Skeletal muscle tissue (tissue), 4 donors: ENCODE results near the gene ADIPOR2. TPM values are rescaled to one million over a fixed set of nuclear protein-coding genes. Genes with fewer than 3 reads are reported as not detected.
"Not testable (repeated sequence)": the region's sequence is repeated elsewhere in the genome, so short reads cannot be mapped to it uniquely, and the experiment has no call there.

ENCODE experiments used
- H3K27ac ChIP-seq: one replicate; pipeline ENCODE4 v1.7.0; 2013; ENCODE audit warnings: mild to moderate bottlenecking, low read depth, low read length, inconsistent platforms
- H3K27me3 ChIP-seq, 3 donors: one replicate each; pipeline ENCODE4 v1.7.0; 2013; ENCODE audit warnings: low read length in 3 of 3; ENCODE audit not compliant: control insufficient read depth in 3 of 3, insufficient read depth in 3 of 3
- H3K36me3 ChIP-seq, 3 donors: one replicate each; pipeline ENCODE4 v1.7.0; 2013; ENCODE audit warnings: low read length in 3 of 3; ENCODE audit not compliant: control insufficient read depth in 3 of 3, insufficient read depth in 3 of 3
- H3K4me1 ChIP-seq, 3 donors: one replicate each; pipeline ENCODE4 v1.7.0; 2013; ENCODE audit warnings: low read length in 3 of 3, mild to moderate bottlenecking in 3 of 3; ENCODE audit not compliant: control insufficient read depth in 3 of 3, insufficient read depth in 3 of 3
- H3K4me3 ChIP-seq, 3 donors: one replicate each; pipeline ENCODE4 v1.7.0; 2013; ENCODE audit warnings: low read length in 3 of 3
- H3K9ac ChIP-seq, 3 donors: one replicate each; pipeline ENCODE4 v1.7.0; 2013; ENCODE audit warnings: low read length in 3 of 3, mild to moderate bottlenecking in 3 of 3, moderate library complexity in 2 of 3, low read depth in 1 of 3
- H3K9me3 ChIP-seq, 3 donors: one replicate each; pipeline ENCODE4 v1.7.0; 2013; ENCODE audit warnings: low read length in 3 of 3; ENCODE audit not compliant: control insufficient read depth in 3 of 3
- total RNA-seq: library from RNA; depleted of rRNA; stranded (reverse); fragments of >200 nt; gene quantifications from one replicate; pipeline ENCODE4 v1.2.3, GENCODE V29; 2014
- donor health status: Osteomylitis.

ADIPOR2 gene
- total RNA-seq, 1 donor from 2014 or later, result 35.5 TPM

DNA sequence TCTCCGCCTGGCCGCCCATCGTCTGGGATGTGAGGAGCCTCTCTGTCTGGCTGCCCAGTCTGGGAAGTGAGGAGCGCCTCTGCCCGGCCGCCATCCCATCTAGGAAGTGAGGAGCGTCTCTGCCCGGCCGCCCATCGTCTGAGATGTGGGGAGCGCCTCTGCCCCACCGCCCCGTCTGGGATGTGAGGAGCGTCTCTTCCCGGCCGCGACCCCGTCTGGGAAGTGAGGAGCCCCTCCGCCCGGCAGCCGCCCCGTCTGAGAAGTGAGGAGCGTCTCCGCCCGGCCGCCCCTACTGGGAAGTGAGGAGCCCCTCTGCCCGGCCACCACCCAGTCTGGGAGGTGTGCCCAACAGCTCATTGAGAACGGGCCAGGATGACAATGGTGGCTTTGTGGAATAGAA, 127.1 kb downstream of the ADIPOR2 start:
- H3K9ac ChIP-seq, H3K27ac ChIP-seq, H3K4me3 ChIP-seq, H3K9me3 ChIP-seq, H3K36me3 ChIP-seq: not testable (repeated sequence)
- peaks cover 0 to 22% (median 0%) of the 10 kb centered on the region in 3 donors for H3K4me1 ChIP-seq
- peaks cover 44 to 69% (median 52%) of the 10 kb centered on the region in 3 donors for H3K27me3 ChIP-seq

DNA sequence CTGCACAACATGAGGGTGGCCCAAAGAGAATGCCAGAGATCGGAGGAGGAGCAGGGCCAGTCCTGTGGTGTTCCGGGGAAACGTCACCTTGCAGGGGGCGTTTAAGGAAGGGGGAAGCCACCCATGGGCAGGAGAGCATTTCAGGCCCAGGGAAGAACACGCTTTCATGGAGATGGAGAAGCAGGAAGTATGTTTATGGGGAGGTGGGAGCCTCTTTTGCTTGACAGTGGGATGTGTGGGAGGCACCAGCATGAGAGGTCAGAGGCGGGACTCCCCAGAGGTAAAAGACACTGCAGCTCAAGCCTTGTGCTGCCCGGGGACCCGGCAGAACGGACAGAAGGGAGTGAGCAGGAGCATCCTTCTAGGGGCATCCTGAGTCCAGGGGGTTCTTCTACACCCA, 128.2 kb downstream of the ADIPOR2 start:
- Histone ChIP-seq H3K27me3 (peaks cover 52 to 72% (median 63%) of the 10 kb centered on the region in 3 donors), H3K36me3 (no peaks in the 10 kb centered on the region), H3K4me3 (no peak overlapping the region), H3K4me1 (peaks cover 0 to 16% (median 0%) of the 10 kb centered on the region in 3 donors), H3K27ac (no peak overlapping the region), H3K9ac (no peak overlapping the region), H3K9me3 (no peaks in the 10 kb centered on the region)

DNA sequence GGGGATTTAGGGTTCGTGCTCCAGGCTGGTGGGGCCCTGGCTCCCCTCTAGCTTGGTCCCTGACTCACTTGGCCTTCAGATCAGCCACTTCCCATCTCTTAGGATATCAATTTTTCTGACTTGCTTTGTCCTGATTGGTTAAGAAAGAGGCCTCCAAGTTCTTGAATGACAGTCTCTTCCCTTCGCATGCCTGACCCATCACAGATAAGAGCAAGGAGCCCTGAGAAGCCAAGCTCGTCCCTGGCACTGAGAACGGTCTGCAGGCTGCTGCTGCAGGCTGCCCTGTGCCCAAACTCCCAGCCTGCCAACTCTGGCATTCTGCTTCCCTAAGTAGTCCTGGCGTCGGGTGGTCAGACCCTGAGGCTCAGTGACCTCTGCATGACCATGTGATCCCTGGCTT, 128.7 kb downstream of the ADIPOR2 start:
- no peak overlapping the region for H3K9ac ChIP-seq

GRCh38 chr12:1820191-1820895, 129.5 kb downstream of the ADIPOR2 start, which contains the start of gene LRTM2:
TSS of gene LRTM2 (plus strand) at chr12:1820565. CDS start at chr12:1828149, 7,584 bp downstream.
- no peak within 1 kb of the TSS for H3K9ac ChIP-seq
- no peaks in the 10 kb centered on the region for H3K9me3 ChIP-seq
- H3K27ac ChIP-seq, result no peak within 1 kb of the TSS
- H3K27me3 ChIP-seq, result peaks cover 60 to 75% (median 63%) of the 10 kb centered on the region in 3 donors
- peaks cover 0 to 16% (median 0%) of the 10 kb centered on the region in 3 donors for H3K4me1 ChIP-seq
- no peaks in the 10 kb centered on the region for H3K36me3 ChIP-seq
- no peak within 1 kb of the TSS for H3K4me3 ChIP-seq

More for the DNA sequence above, 128.7 kb downstream of the ADIPOR2 start:
- Histone ChIP-seq H3K4me1 (peaks cover 0 to 16% (median 0%) of the 10 kb centered on the region in 3 donors), H3K27me3 (peaks cover 54 to 68% (median 68%) of the 10 kb centered on the region in 3 donors), H3K36me3 (no peaks in the 10 kb centered on the region), H3K4me3 (no peak overlapping the region), H3K9me3 (no peaks in the 10 kb centered on the region), H3K27ac (no peak overlapping the region)

- peaks cover 63 to 78% (median 65%) of the 10 kb centered on the region in 3 donors for H3K27me3 ChIP-seq
Observed at GRCh38 chr12:1820896-1821291, 130.0 kb downstream of the ADIPOR2 start.

DNA sequence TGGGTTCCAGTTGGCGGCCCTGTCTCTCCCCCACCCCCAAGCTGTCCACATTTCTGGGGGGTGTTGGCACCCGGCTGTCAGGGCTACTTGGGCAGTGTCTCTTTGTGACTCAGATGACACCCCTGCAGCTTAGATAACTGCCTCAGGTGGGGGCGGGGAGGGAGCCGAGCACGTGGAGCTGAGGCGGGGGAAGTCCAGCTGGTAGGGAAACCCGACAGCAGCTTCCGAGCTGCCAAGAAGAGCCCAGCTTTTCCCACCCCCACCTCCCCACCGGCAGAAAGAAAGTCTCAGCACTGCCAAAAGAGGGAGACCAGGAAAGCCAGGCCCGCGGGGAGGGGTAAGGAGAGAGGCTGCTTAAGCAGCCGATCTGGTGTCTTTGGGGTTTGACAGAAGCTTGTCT, 130.9 kb downstream of the ADIPOR2 start:
- no peaks in the 10 kb centered on the region for H3K9me3 ChIP-seq
- H3K9ac ChIP-seq, result no peak overlapping the region
- peaks cover 62 to 73% (median 64%) of the 10 kb centered on the region in 3 donors for H3K27me3 ChIP-seq
- H3K4me1 ChIP-seq, result peaks cover 0 to 10% (median 0%) of the 10 kb centered on the region in 3 donors
- H3K4me3 ChIP-seq, result no peak overlapping the region
- H3K27ac ChIP-seq, result no peak overlapping the region
- no peaks in the 10 kb centered on the region for H3K36me3 ChIP-seq

More at GRCh38 chr12:1820896-1821291, 130.0 kb downstream of the ADIPOR2 start:
- no peaks in the 10 kb centered on the region for H3K36me3 ChIP-seq
- H3K4me1 ChIP-seq, result peaks cover 0 to 16% (median 0%) of the 10 kb centered on the region in 3 donors
- no peak overlapping the region for H3K27ac ChIP-seq
- H3K9ac ChIP-seq, result no peak overlapping the region
- no peaks in the 10 kb centered on the region for H3K9me3 ChIP-seq
- no peak overlapping the region for H3K4me3 ChIP-seq

DNA sequence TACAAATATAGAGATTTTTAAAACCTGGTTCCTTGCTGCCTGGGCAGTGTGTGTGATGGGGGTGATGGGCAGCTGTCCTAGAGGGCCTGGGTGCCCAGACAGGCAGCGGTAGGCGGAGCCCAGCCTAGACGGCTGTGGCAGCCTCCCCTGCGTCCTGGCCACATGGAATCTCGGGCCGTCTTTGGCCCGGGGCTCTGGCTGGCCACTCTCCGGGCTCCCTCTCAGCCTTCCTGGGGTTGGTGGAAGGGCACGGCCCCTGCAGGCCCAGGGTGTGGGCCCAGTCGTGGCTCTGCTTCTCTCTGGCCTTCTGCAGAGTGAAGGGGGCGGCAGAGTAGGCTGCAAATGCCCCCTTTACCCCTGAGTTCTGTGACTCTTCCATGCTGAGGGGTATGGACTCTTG, 131.8 kb downstream of the ADIPOR2 start:
- Histone ChIP-seq H3K36me3 (no peaks in the 10 kb centered on the region), H3K27ac (no peak overlapping the region), H3K4me1 (peaks cover 0 to 9% (median 0%) of the 10 kb centered on the region in 3 donors), H3K9me3 (no peaks in the 10 kb centered on the region), H3K4me3 (no peak overlapping the region), H3K27me3 (peaks cover 58 to 81% (median 68%) of the 10 kb centered on the region in 3 donors), H3K9ac (no peak overlapping the region)

- Histone ChIP-seq H3K9ac (no peak overlapping the region), H3K27ac (no peak overlapping the region), H3K9me3 (no peaks in the 10 kb centered on the region), H3K4me1 (peaks cover 0 to 9% (median 0%) of the 10 kb centered on the region in 3 donors), H3K36me3 (no peaks in the 10 kb centered on the region), H3K4me3 (no peak overlapping the region), H3K27me3 (peaks cover 59 to 86% (median 70%) of the 10 kb centered on the region in 3 donors)
Observed at GRCh38 chr12:1823237-1823636, 132.4 kb downstream of the ADIPOR2 start.

GRCh38 chr12:1825382-1826102, 134.7 kb downstream of the ADIPOR2 start:
- no peaks in the 10 kb centered on the region for H3K9me3 ChIP-seq

DNA sequence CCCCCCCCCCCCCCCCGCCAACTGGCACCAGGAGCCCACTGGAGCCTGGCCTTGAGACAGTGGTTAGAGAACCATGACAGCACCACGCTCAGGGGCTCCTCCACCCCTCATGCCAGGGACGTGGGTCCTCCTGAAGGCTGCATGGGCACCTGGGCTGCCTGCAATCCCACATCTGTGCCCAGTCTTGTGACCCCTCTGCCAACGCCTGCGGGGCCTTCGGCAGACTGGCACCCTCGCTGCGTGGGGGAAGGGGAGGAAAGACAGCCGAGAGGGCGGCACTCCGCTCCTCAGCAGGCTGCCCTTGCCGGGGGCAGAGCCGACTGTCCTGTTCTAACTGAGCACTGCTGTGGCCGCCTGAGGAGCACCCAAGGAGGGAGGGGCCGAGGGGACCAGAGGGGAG, 135.5 kb downstream of the ADIPOR2 start:
- Histone ChIP-seq H3K9ac (no peak overlapping the region), H3K27me3 (peaks cover 42 to 76% (median 62%) of the 10 kb centered on the region in 3 donors), H3K9me3 (no peaks in the 10 kb centered on the region), H3K4me1 (peaks cover 0 to 3% (median 2%) of the 10 kb centered on the region in 3 donors), H3K27ac (no peak overlapping the region), H3K36me3 (no peaks in the 10 kb centered on the region), H3K4me3 (no peak overlapping the region)

More at GRCh38 chr12:1825382-1826102, 134.7 kb downstream of the ADIPOR2 start:
- no peak overlapping the region for H3K9ac ChIP-seq
- no peaks in the 10 kb centered on the region for H3K36me3 ChIP-seq
- no peaks in the 10 kb centered on the region for H3K4me1 ChIP-seq
- peaks cover 50 to 85% (median 66%) of the 10 kb centered on the region in 3 donors for H3K27me3 ChIP-seq
- no peak overlapping the region for H3K4me3 ChIP-seq
- no peak overlapping the region for H3K27ac ChIP-seq
